Measurements from ENCODE around the gene SART3. TPM values are rescaled to one million over a fixed set of nuclear protein-coding genes. Genes with fewer than 3 reads are reported as not detected.
"Not testable (repeated sequence)": the region's sequence is repeated elsewhere in the genome, so short reads cannot be mapped to it uniquely, and the experiment has no call there.

SART3 gene
- total RNA-seq, 1 donor from 2014 or later: 43.3 TPM

- no peaks in the 10 kb centered on the region for H3K9me3 ChIP-seq (ENCODE audit: control insufficient read depth in 3 of 3, low read length in 3 of 3)
- peak overlapping the region; percentile 52 to 67 (median 61) for H3K4me3 ChIP-seq (ENCODE audit: low read length in 3 of 3)
- H3K4me1 ChIP-seq (ENCODE audit: control insufficient read depth in 3 of 3, insufficient read depth in 3 of 3, low read length in 3 of 3): no peaks in the 10 kb centered on the region
- H3K27me3 ChIP-seq (ENCODE audit: control insufficient read depth in 3 of 3, insufficient read depth in 3 of 3, low read length in 3 of 3): no peaks in the 10 kb centered on the region
- H3K27ac ChIP-seq (ENCODE audit: low read depth, low read length): peak overlapping the region; percentile 30
- H3K36me3 ChIP-seq (ENCODE audit: control insufficient read depth in 3 of 3, insufficient read depth in 3 of 3, low read length in 3 of 3): no peaks in the 10 kb centered on the region
- H3K9ac ChIP-seq (ENCODE audit: low read depth in 1 of 3, low read length in 3 of 3): peak overlapping the region in 1 of 3 donors; percentile 8
Observed at GRCh38 chr12:108596854-108597558, 36.0 kb upstream of the SART3 start.

GRCh38 chr12:108595711-108596647, 35.0 kb upstream of the SART3 start:
- Histone ChIP-seq H3K9ac (ENCODE audit: low read depth in 1 of 3, low read length in 3 of 3) (no peak overlapping the region), H3K27me3 (ENCODE audit: control insufficient read depth in 3 of 3, insufficient read depth in 3 of 3, low read length in 3 of 3) (no peaks in the 10 kb centered on the region), H3K9me3 (ENCODE audit: control insufficient read depth in 3 of 3, low read length in 3 of 3) (no peaks in the 10 kb centered on the region), H3K4me1 (ENCODE audit: control insufficient read depth in 3 of 3, insufficient read depth in 3 of 3, low read length in 3 of 3) (no peaks in the 10 kb centered on the region), H3K27ac (ENCODE audit: low read depth, low read length) (peak overlapping the region; percentile 30), H3K36me3 (ENCODE audit: control insufficient read depth in 3 of 3, insufficient read depth in 3 of 3, low read length in 3 of 3) (no peaks in the 10 kb centered on the region), H3K4me3 (ENCODE audit: low read length in 3 of 3) (peak overlapping the region in 2 of 3 donors; percentile 26 to 33)

- H3K27ac ChIP-seq (ENCODE audit: low read depth, low read length): no peak overlapping the region
- H3K4me3 ChIP-seq (ENCODE audit: low read length in 3 of 3): no peak overlapping the region
- no peaks in the 10 kb centered on the region for H3K9me3 ChIP-seq (ENCODE audit: control insufficient read depth in 3 of 3, low read length in 3 of 3)
- no peaks in the 10 kb centered on the region for H3K27me3 ChIP-seq (ENCODE audit: control insufficient read depth in 3 of 3, insufficient read depth in 3 of 3, low read length in 3 of 3)
- H3K4me1 ChIP-seq (ENCODE audit: control insufficient read depth in 3 of 3, insufficient read depth in 3 of 3, low read length in 3 of 3): no peaks in the 10 kb centered on the region
- no peak overlapping the region for H3K9ac ChIP-seq (ENCODE audit: low read depth in 1 of 3, low read length in 3 of 3)
- no peaks in the 10 kb centered on the region for H3K36me3 ChIP-seq (ENCODE audit: control insufficient read depth in 3 of 3, insufficient read depth in 3 of 3, low read length in 3 of 3)
Observed at GRCh38 chr12:108594960-108595710, 34.2 kb upstream of the SART3 start.

- H3K27ac ChIP-seq (ENCODE audit: low read depth, low read length): no peak overlapping the region
- H3K9ac ChIP-seq (ENCODE audit: low read depth in 1 of 3, low read length in 3 of 3): no peak overlapping the region
- H3K9me3 ChIP-seq (ENCODE audit: control insufficient read depth in 3 of 3, low read length in 3 of 3): no peaks in the 10 kb centered on the region
- no peaks in the 10 kb centered on the region for H3K27me3 ChIP-seq (ENCODE audit: control insufficient read depth in 3 of 3, insufficient read depth in 3 of 3, low read length in 3 of 3)
- no peaks in the 10 kb centered on the region for H3K4me1 ChIP-seq (ENCODE audit: control insufficient read depth in 3 of 3, insufficient read depth in 3 of 3, low read length in 3 of 3)
- H3K4me3 ChIP-seq (ENCODE audit: low read length in 3 of 3): no peak overlapping the region
- no peaks in the 10 kb centered on the region for H3K36me3 ChIP-seq (ENCODE audit: control insufficient read depth in 3 of 3, insufficient read depth in 3 of 3, low read length in 3 of 3)
Observed at GRCh38 chr12:108594323-108594903, 33.4 kb upstream of the SART3 start.

- H3K36me3 ChIP-seq (ENCODE audit: control insufficient read depth in 3 of 3, insufficient read depth in 3 of 3, low read length in 3 of 3): no peaks in the 10 kb centered on the region
- H3K27me3 ChIP-seq (ENCODE audit: control insufficient read depth in 3 of 3, insufficient read depth in 3 of 3, low read length in 3 of 3): no peaks in the 10 kb centered on the region
- no peak overlapping the region for H3K27ac ChIP-seq (ENCODE audit: low read depth, low read length)
- H3K4me3 ChIP-seq (ENCODE audit: low read length in 3 of 3): no peak overlapping the region
- no peaks in the 10 kb centered on the region for H3K4me1 ChIP-seq (ENCODE audit: control insufficient read depth in 3 of 3, insufficient read depth in 3 of 3, low read length in 3 of 3)
- no peak overlapping the region for H3K9ac ChIP-seq (ENCODE audit: low read depth in 1 of 3, low read length in 3 of 3)
- no peaks in the 10 kb centered on the region for H3K9me3 ChIP-seq (ENCODE audit: control insufficient read depth in 3 of 3, low read length in 3 of 3)
Observed at GRCh38 chr12:108592033-108592909, 31.3 kb upstream of the SART3 start.

GRCh38 chr12:108591267-108591980, 30.5 kb upstream of the SART3 start:
- no peak overlapping the region for H3K27ac ChIP-seq (ENCODE audit: low read depth, low read length)
- no peaks in the 10 kb centered on the region for H3K36me3 ChIP-seq (ENCODE audit: control insufficient read depth in 3 of 3, insufficient read depth in 3 of 3, low read length in 3 of 3)
- no peaks in the 10 kb centered on the region for H3K27me3 ChIP-seq (ENCODE audit: control insufficient read depth in 3 of 3, insufficient read depth in 3 of 3, low read length in 3 of 3)
- H3K4me1 ChIP-seq (ENCODE audit: control insufficient read depth in 3 of 3, insufficient read depth in 3 of 3, low read length in 3 of 3): no peaks in the 10 kb centered on the region
- H3K4me3 ChIP-seq (ENCODE audit: low read length in 3 of 3): no peak overlapping the region
- no peaks in the 10 kb centered on the region for H3K9me3 ChIP-seq (ENCODE audit: control insufficient read depth in 3 of 3, low read length in 3 of 3)
- H3K9ac ChIP-seq (ENCODE audit: low read depth in 1 of 3, low read length in 3 of 3): no peak overlapping the region

GRCh38 chr12:108590463-108590862, 29.5 kb upstream of the SART3 start:
- H3K27ac ChIP-seq (ENCODE audit: low read depth, low read length); H3K36me3 ChIP-seq (ENCODE audit: control insufficient read depth in 3 of 3, insufficient read depth in 3 of 3, low read length in 3 of 3); H3K9ac ChIP-seq (ENCODE audit: low read depth in 1 of 3, low read length in 3 of 3); H3K9me3 ChIP-seq (ENCODE audit: control insufficient read depth in 3 of 3, low read length in 3 of 3); H3K4me3 ChIP-seq (ENCODE audit: low read length in 3 of 3); H3K27me3 ChIP-seq (ENCODE audit: control insufficient read depth in 3 of 3, insufficient read depth in 3 of 3, low read length in 3 of 3); H3K4me1 ChIP-seq (ENCODE audit: control insufficient read depth in 3 of 3, insufficient read depth in 3 of 3, low read length in 3 of 3): not testable (repeated sequence)

GRCh38 chr12:108589840-108590229, 28.9 kb upstream of the SART3 start:
- Histone ChIP-seq H3K27ac (ENCODE audit: low read depth, low read length) (no peak overlapping the region), H3K9me3 (ENCODE audit: control insufficient read depth in 3 of 3, low read length in 3 of 3) (no peaks in the 10 kb centered on the region), H3K4me1 (ENCODE audit: control insufficient read depth in 3 of 3, insufficient read depth in 3 of 3, low read length in 3 of 3) (no peaks in the 10 kb centered on the region), H3K9ac (ENCODE audit: low read depth in 1 of 3, low read length in 3 of 3) (no peak overlapping the region), H3K4me3 (ENCODE audit: low read length in 3 of 3) (no peak overlapping the region), H3K36me3 (ENCODE audit: control insufficient read depth in 3 of 3, insufficient read depth in 3 of 3, low read length in 3 of 3) (no peaks in the 10 kb centered on the region), H3K27me3 (ENCODE audit: control insufficient read depth in 3 of 3, insufficient read depth in 3 of 3, low read length in 3 of 3) (no peaks in the 10 kb centered on the region)
